NCI-H1417 treated with DMSO at 0.1 percent for 48 hours (cell line): Measurements from ENCODE around the gene TYK2.

Experiments
- DNase-seq: peaks from one replicate; lab custom pipeline; 2025; lab: John Stamatoyannopoulos, UW

Gene TYK2

DNA sequence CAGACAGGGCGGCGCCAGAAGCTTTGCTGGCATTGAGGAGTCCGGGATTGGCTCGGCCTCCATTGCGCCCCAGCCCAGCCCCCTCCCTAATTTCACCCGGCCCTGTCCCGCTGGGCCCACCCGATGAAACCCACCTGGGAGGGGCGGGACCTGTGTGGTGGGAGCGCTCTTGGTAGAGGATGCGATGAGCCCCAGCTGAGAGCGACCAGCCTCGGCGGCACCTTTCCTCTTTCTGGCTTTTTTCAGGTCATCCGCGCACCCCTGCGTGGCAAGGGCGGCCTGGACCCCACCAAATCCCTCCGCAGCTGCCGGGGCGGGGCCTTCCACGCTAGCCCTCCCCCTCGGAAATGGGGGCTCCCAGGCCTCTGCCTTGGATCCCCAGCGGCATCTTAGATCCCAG lies 70.9 kb downstream of the TYK2 start, which contains the start of gene ZGLP1:
TSS of gene ZGLP1 (minus strand) at position 393 of the 400 bp plus-strand sequence.
- DNase-seq, result no peak

DNA sequence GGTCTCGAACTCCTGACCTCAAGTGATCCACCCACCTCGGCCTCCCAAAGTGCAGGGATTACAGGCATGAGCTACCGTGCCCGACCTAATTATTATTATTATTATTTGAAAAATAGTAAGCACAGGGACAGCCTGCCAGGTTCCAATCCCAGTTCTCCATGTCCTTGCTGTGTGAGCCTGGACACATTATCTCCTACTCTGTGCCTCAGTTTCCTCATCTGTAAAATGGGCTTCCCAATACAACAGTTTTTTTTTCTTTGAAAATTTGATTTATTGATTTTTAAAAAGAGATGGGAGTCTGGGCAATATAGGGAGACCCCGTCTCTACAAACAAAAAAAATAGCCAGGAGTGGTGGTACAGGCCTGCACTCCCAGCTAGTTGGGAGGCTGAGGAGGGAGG lies 74.0 kb downstream of the TYK2 start:
- no peak for DNase-seq

DNA sequence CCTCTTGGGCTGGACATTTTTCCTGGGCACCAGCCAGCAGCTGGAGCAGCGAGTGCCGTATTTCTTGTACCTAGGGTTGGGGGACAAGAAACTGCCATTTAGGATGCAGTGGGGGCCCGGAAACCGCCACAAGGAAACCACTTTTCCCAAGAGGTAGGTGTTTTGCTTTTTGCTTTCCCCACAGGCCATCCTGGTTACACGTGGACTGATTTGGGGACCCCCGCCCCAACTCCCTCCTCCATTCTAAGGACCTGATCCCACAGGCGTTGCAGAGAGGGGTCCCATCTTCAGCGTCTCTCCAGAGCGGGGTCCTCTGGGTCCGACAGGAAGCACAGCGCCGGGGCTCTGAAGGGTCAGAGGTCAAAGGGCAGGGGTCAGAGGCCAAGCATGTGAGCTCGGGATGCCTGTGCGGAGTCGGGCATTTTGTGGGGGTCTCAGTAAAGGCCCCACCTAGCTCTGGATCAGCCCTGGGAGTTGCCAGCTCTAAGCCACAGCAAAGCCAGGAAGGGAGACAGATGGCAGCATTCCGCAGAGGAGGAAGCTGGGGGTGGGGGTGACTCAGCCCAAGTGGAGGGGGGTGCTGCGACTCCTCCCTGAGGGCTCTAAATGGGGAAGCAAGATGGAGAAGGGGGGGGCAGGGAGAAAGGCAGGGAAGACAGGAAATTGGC lies 75.1 kb downstream of the TYK2 start:
- no peak for DNase-seq
